ENCODE data around the gene NDUFS3. TPM values are rescaled to one million over a fixed set of nuclear protein-coding genes. Genes with fewer than 3 reads are reported as not detected.

Gene NDUFS3
- total and polyA plus RNA-seq, 2 of the 13 experiments (the other 11 are each of a cell fraction or from before 2014, with no cell fraction given), result 151 to 184 TPM

GRCh38 chr11:47609675-47610074 lies 30.8 kb downstream of the NDUFS3 start:
- BruUV-seq (replicated peaks), result no TSS peak
- no peak for ATAC-seq
- no peaks in the 10 kb centered on the region for H3K79me2 ChIP-seq (ENCODE audit: insufficient read depth, low read length)
- no peak for FAIRE-seq
- H3K4me2 ChIP-seq (ENCODE audit: low read depth, low read length), result no peak overlapping the region
- no peaks in the 10 kb centered on the region for H3K9me3 ChIP-seq (ENCODE audit: low read length)
- DNase-seq (ENCODE audit: low spot score), result no peak
- intact Hi-C loops (cut with micrococcal nuclease; ENCODE audit: unreplicated experiment) (loop anchor here (5.0 kb wide), 1 partner anchor 252 kb away; no protein-coding TSS in a partner anchor), in situ Hi-C loops (cut with HindIII; ENCODE audit: extremely low pct_ligation_motif_present, low pct_unique_long_range_greater_than_20kb) (no loop called here)
- ChIA-PET POLR2A (no interaction called here), CTCF (ENCODE audit: low intra/inter-chr PET ratio, low total read pairs) (no interaction called here)
- H3K27me3 ChIP-seq (ENCODE audit: control insufficient read depth in 1 of 2, insufficient read depth in 2 of 2, low read length in 2 of 2), result no peaks in the 10 kb centered on the region
- H3K4me1 ChIP-seq (ENCODE audit: insufficient read depth, low read length), result no peaks in the 10 kb centered on the region
- no peak overlapping the region for H2AFZ ChIP-seq (ENCODE audit: low read length)
- H4K20me1 ChIP-seq (ENCODE audit: insufficient read depth, low read length), result no peaks in the 10 kb centered on the region
- TF ChIP-seq NR2C2 (CRISPR knock-in tag; IDR thresholded peaks at IDR 0.05; ENCODE audit: borderline replicate concordance) (no peak), NFRKB (IDR thresholded peaks at IDR 0.05) (no peak)
- no peak overlapping the region for H3K4me3 ChIP-seq (replicated peaks in 1 of 3; ENCODE audit: insufficient read depth in 1 of 3, low read depth in 2 of 3, low read length in 3 of 3)
- no peak overlapping the region for H3K9ac ChIP-seq (ENCODE audit: insufficient read depth, low read depth, low read length)
- no peaks in the 10 kb centered on the region for H3K36me3 ChIP-seq (replicated peaks in 1 of 2; ENCODE audit: control insufficient read depth in 1 of 2, insufficient read depth in 2 of 2, low read length in 2 of 2)
- H3K27ac ChIP-seq (ENCODE audit: extremely low read length, insufficient read depth, low read length), result no peak overlapping the region
- 95% methylated on average over 3 of the region's 3 CpGs for WGBS (ENCODE audit: low lambda C conversion rate)

GRCh38 chr11:47611348-47611794 lies 32.5 kb downstream of the NDUFS3 start:
- Histone ChIP-seq H3K79me2 (ENCODE audit: insufficient read depth, low read length) (no peaks in the 10 kb centered on the region), H3K4me1 (ENCODE audit: insufficient read depth, low read length) (no peaks in the 10 kb centered on the region), H3K4me2 (ENCODE audit: low read depth, low read length) (no peak overlapping the region), H3K9ac (ENCODE audit: insufficient read depth, low read depth, low read length) (no peak overlapping the region), H2AFZ (ENCODE audit: low read length) (no peak overlapping the region), H3K27me3 (ENCODE audit: control insufficient read depth in 1 of 2, insufficient read depth in 2 of 2, low read length in 2 of 2) (no peaks in the 10 kb centered on the region), H3K4me3 (replicated peaks in 1 of 3; ENCODE audit: insufficient read depth in 1 of 3, low read depth in 2 of 3, low read length in 3 of 3) (no peak overlapping the region), H4K20me1 (ENCODE audit: insufficient read depth, low read length) (no peaks in the 10 kb centered on the region), H3K27ac (ENCODE audit: extremely low read length, insufficient read depth, low read length) (no peak overlapping the region), H3K36me3 (replicated peaks in 1 of 2; ENCODE audit: control insufficient read depth in 1 of 2, insufficient read depth in 2 of 2, low read length in 2 of 2) (no peaks in the 10 kb centered on the region), H3K9me3 (ENCODE audit: low read length) (no peaks in the 10 kb centered on the region)
- intact Hi-C loops (cut with micrococcal nuclease; ENCODE audit: unreplicated experiment) (loop anchor here (5.0 kb wide), 1 partner anchor 254 kb away; no protein-coding TSS in a partner anchor), in situ Hi-C loops (cut with HindIII; ENCODE audit: extremely low pct_ligation_motif_present, low pct_unique_long_range_greater_than_20kb) (no loop called here)
- POLR2A ChIA-PET, result no interaction called here
- ATAC-seq (peak; percentile 19), FAIRE-seq (no peak), DNase-seq (ENCODE audit: low spot score) (no peak)
- BruUV-seq (replicated peaks), result no TSS peak
- CTCF ChIA-PET (ENCODE audit: low intra/inter-chr PET ratio, low total read pairs), result no interaction called here
- 89% methylated on average over 6 of the region's 6 CpGs for WGBS (ENCODE audit: low lambda C conversion rate)
- TF ChIP-seq, protein P1, sequence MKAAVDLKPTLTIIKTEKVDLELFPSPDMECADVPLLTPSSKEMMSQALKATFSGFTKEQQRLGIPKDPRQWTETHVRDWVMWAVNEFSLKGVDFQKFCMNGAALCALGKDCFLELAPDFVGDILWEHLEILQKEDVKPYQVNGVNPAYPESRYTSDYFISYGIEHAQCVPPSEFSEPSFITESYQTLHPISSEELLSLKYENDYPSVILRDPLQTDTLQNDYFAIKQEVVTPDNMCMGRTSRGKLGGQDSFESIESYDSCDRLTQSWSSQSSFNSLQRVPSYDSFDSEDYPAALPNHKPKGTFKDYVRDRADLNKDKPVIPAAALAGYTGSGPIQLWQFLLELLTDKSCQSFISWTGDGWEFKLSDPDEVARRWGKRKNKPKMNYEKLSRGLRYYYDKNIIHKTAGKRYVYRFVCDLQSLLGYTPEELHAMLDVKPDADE (CRISPR knock-in tag; IDR thresholded peaks at IDR 0.05), result no peak
- TF ChIP-seq ZC3H13 (CRISPR knock-in tag; IDR thresholded peaks at IDR 0.05) (no peak), JARID2 (CRISPR knock-in tag; IDR thresholded peaks at IDR 0.05; ENCODE audit: insufficient replicate concordance) (no peak), ATF7-NPFF (CRISPR knock-in tag; IDR thresholded peaks at IDR 0.05; ENCODE audit: low read depth) (no peak), KDM2A (CRISPR knock-in tag; IDR thresholded peaks at IDR 0.05; ENCODE audit: borderline replicate concordance, low read depth) (no peak)
- TF ChIP-seq, protein P2, sequence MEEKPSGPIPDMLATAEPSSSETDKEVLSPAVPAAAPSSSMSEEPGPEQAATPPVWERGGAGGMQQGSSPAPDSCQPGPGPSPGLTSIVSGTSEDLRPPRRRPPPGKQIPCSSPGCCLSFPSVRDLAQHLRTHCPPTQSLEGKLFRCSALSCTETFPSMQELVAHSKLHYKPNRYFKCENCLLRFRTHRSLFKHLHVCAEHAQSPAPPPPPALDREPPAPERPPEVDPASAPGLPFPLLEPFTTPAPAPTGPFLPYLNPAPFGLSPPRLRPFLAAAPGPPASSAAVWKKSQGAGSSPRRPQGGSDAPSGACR (CRISPR knock-in tag; IDR thresholded peaks at IDR 0.05), result no peak
- TF ChIP-seq, protein P3, sequence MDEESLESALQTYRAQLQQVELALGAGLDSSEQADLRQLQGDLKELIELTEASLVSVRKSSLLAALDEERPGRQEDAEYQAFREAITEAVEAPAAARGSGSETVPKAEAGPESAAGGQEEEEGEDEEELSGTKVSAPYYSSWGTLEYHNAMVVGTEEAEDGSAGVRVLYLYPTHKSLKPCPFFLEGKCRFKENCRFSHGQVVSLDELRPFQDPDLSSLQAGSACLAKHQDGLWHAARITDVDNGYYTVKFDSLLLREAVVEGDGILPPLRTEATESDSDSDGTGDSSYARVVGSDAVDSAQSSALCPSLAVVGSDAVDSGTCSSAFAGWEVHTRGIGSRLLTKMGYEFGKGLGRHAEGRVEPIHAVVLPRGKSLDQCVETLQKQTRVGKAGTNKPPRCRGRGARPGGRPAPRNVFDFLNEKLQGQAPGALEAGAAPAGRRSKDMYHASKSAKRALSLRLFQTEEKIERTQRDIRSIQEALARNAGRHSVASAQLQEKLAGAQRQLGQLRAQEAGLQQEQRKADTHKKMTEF (CRISPR knock-in tag; IDR thresholded peaks at IDR 0.05), result no peak
- TF ChIP-seq, protein P4, sequence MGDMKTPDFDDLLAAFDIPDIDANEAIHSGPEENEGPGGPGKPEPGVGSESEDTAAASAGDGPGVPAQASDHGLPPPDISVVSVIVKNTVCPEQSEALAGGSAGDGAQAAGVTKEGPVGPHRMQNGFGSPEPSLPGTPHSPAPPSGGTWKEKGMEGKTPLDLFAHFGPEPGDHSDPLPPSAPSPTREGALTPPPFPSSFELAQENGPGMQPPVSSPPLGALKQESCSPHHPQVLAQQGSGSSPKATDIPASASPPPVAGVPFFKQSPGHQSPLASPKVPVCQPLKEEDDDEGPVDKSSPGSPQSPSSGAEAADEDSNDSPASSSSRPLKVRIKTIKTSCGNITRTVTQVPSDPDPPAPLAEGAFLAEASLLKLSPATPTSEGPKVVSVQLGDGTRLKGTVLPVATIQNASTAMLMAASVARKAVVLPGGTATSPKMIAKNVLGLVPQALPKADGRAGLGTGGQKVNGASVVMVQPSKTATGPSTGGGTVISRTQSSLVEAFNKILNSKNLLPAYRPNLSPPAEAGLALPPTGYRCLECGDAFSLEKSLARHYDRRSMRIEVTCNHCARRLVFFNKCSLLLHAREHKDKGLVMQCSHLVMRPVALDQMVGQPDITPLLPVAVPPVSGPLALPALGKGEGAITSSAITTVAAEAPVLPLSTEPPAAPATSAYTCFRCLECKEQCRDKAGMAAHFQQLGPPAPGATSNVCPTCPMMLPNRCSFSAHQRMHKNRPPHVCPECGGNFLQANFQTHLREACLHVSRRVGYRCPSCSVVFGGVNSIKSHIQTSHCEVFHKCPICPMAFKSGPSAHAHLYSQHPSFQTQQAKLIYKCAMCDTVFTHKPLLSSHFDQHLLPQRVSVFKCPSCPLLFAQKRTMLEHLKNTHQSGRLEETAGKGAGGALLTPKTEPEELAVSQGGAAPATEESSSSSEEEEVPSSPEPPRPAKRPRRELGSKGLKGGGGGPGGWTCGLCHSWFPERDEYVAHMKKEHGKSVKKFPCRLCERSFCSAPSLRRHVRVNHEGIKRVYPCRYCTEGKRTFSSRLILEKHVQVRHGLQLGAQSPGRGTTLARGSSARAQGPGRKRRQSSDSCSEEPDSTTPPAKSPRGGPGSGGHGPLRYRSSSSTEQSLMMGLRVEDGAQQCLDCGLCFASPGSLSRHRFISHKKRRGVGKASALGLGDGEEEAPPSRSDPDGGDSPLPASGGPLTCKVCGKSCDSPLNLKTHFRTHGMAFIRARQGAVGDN (CRISPR knock-in tag; IDR thresholded peaks at IDR 0.05), result no peak

All from HepG2 (cell line).